Peyer's patch (tissue), 4 donors: ENCODE measurements around the gene C1orf122.

ENCODE experiments used
- POLR2A ChIP-seq, 2 donors: fragments of 450-650 bp; IDR thresholded peaks; one replicate each; pipeline ENCODE4 v1.5.1; 2017; ENCODE audit warnings: antibody characterized with exemption in 2 of 2, mild to moderate bottlenecking in 2 of 2, moderate library complexity in 2 of 2
- TF ChIP-seq, protein P1 (sequence below), 6 experiments: fragments of 450-650 bp in 4 of 6; fragments of 200-600 bp in 2 of 6; sonication (generic) in 1 of 6; IDR thresholded peaks; one replicate each; pipeline ENCODE4 v1.5.1; 2017 to 2019; ENCODE audit warnings: antibody characterized with exemption in 6 of 6, mild to moderate bottlenecking in 3 of 6, moderate library complexity in 1 of 6

DNA sequence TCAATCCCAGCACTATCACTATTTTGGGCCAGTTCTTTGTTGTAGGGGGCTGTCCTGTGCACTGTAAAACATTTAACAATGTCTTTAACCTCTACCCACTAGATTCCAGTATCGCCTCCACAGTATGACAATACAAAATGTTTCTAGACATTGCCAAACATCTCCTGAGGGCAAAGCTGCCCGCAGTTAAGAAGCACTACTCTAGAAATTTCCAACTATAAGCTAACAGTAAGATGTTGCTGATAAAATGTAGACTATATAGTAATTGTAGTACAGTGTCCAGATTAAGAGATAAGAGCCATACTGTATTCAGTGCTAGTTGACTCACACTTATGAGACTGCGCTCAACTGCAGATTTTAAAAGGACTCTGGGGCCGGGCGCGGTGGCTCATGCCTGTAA lies 46.8 kb downstream of the C1orf122 start:
- TF ChIP-seq, protein P1, sequence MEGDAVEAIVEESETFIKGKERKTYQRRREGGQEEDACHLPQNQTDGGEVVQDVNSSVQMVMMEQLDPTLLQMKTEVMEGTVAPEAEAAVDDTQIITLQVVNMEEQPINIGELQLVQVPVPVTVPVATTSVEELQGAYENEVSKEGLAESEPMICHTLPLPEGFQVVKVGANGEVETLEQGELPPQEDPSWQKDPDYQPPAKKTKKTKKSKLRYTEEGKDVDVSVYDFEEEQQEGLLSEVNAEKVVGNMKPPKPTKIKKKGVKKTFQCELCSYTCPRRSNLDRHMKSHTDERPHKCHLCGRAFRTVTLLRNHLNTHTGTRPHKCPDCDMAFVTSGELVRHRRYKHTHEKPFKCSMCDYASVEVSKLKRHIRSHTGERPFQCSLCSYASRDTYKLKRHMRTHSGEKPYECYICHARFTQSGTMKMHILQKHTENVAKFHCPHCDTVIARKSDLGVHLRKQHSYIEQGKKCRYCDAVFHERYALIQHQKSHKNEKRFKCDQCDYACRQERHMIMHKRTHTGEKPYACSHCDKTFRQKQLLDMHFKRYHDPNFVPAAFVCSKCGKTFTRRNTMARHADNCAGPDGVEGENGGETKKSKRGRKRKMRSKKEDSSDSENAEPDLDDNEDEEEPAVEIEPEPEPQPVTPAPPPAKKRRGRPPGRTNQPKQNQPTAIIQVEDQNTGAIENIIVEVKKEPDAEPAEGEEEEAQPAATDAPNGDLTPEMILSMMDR (IDR thresholded peaks at IDR 0.05), result no peak
- TF ChIP-seq POLR2A (IDR thresholded peaks at IDR 0.05), result no peak
